ENCODE results near the gene NUP160.
"Not testable (repeated sequence)": the region's sequence is repeated elsewhere in the genome, so short reads cannot be mapped to it uniquely, and the experiment has no call there.

Gene NUP160

GRCh38 chr11:47750725-47751124 lies 97.4 kb downstream of the NUP160 start:
- Histone ChIP-seq H3K4me1 (ENCODE audit: insufficient read depth, low read length, poor library complexity, severe bottlenecking) (no peaks in the 10 kb centered on the region), H3K9ac (ENCODE audit: low read depth, low read length, poor library complexity, severe bottlenecking) (no peak overlapping the region), H2AFZ (ENCODE audit: low read length) (no peak overlapping the region), H3K9me2 (replicated peaks; ENCODE audit: low read depth, low read length) (no peaks in the 10 kb centered on the region), H3K27me3 (ENCODE audit: insufficient read depth, low read length, poor library complexity, severe bottlenecking) (no peaks in the 10 kb centered on the region), H3K79me2 (ENCODE audit: insufficient read depth, low read length) (peaks cover 26% of the 10 kb centered on the region), H3F3A (ENCODE audit: low read depth) (0 out of 2 replicates have a peak, but pooled peaks cover 2% of the 10 kb centered on the region), H3K4me3 (ENCODE audit: low read length, poor library complexity, severe bottlenecking) (no peak overlapping the region), H4K20me1 (ENCODE audit: insufficient read depth, low read length, poor library complexity, severe bottlenecking) (peaks cover 2% of the 10 kb centered on the region), H3K4me2 (ENCODE audit: low read depth, low read length, poor library complexity, severe bottlenecking) (no peak overlapping the region), H3K9me3 (ENCODE audit: insufficient read depth, low read depth, low read length) (no peaks in the 10 kb centered on the region), H3K36me3 (ENCODE audit: insufficient read depth, low read length) (peaks cover 77% of the 10 kb centered on the region)
- no peak for TF ChIP-seq EZH2phosphoT487 (IDR thresholded peaks at IDR 0.05; ENCODE audit: borderline replicate concordance)
- TF ChIP-seq, protein P1, sequence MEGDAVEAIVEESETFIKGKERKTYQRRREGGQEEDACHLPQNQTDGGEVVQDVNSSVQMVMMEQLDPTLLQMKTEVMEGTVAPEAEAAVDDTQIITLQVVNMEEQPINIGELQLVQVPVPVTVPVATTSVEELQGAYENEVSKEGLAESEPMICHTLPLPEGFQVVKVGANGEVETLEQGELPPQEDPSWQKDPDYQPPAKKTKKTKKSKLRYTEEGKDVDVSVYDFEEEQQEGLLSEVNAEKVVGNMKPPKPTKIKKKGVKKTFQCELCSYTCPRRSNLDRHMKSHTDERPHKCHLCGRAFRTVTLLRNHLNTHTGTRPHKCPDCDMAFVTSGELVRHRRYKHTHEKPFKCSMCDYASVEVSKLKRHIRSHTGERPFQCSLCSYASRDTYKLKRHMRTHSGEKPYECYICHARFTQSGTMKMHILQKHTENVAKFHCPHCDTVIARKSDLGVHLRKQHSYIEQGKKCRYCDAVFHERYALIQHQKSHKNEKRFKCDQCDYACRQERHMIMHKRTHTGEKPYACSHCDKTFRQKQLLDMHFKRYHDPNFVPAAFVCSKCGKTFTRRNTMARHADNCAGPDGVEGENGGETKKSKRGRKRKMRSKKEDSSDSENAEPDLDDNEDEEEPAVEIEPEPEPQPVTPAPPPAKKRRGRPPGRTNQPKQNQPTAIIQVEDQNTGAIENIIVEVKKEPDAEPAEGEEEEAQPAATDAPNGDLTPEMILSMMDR (conservative IDR thresholded peaks at IDR 0.05; ENCODE audit: low read length): no peak

- H3K4me1 ChIP-seq (ENCODE audit: insufficient read depth, low read length, poor library complexity, severe bottlenecking); H4K20me1 ChIP-seq (ENCODE audit: insufficient read depth, low read length, poor library complexity, severe bottlenecking); H3K4me2 ChIP-seq (ENCODE audit: low read depth, low read length, poor library complexity, severe bottlenecking); H3K9ac ChIP-seq (ENCODE audit: low read depth, low read length, poor library complexity, severe bottlenecking); H2AFZ ChIP-seq (ENCODE audit: low read length); H3K4me3 ChIP-seq (ENCODE audit: low read length, poor library complexity, severe bottlenecking); H3F3A ChIP-seq (ENCODE audit: low read depth); H3K79me2 ChIP-seq (ENCODE audit: insufficient read depth, low read length); H3K9me3 ChIP-seq (ENCODE audit: insufficient read depth, low read depth, low read length); H3K9me2 ChIP-seq (replicated peaks; ENCODE audit: low read depth, low read length); H3K27me3 ChIP-seq (ENCODE audit: insufficient read depth, low read length, poor library complexity, severe bottlenecking): not testable (repeated sequence)
- H3K36me3 ChIP-seq (ENCODE audit: insufficient read depth, low read length): peaks cover 89% of the 10 kb centered on the region; the same call in 1 of the 2 replicates
These were observed 105.7 kb downstream of the NUP160 start for GRCh38 chr11:47742494-47742893.

DNA sequence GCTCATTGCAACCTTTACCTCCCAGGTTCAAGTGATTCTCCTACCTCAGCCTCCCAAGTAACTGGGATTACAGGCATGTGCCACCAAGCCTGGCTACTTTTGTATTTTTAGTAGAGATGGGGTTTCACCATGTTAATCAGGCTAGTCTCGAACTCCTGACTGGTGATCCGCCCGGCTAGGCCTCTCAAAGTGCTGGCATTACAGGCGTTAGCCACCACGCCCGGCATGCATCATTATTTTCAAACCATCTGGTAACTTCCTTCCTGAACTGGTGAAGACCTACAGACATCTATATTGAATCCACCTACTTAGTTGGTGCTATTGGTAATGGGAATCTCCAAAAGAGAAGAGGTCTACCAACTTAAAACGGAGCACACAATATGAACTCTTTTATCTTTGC lies 110.3 kb downstream of the NUP160 start:
- not testable (repeated sequence) for H3K4me3 ChIP-seq (ENCODE audit: low read length, poor library complexity, severe bottlenecking); H3K9ac ChIP-seq (ENCODE audit: low read depth, low read length, poor library complexity, severe bottlenecking); H3K9me2 ChIP-seq (replicated peaks; ENCODE audit: low read depth, low read length); H3K4me2 ChIP-seq (ENCODE audit: low read depth, low read length, poor library complexity, severe bottlenecking); H3K4me1 ChIP-seq (ENCODE audit: insufficient read depth, low read length, poor library complexity, severe bottlenecking); H3F3A ChIP-seq (ENCODE audit: low read depth); H2AFZ ChIP-seq (ENCODE audit: low read length); H4K20me1 ChIP-seq (ENCODE audit: insufficient read depth, low read length, poor library complexity, severe bottlenecking); H3K9me3 ChIP-seq (ENCODE audit: insufficient read depth, low read depth, low read length); H3K79me2 ChIP-seq (ENCODE audit: insufficient read depth, low read length); H3K27me3 ChIP-seq (ENCODE audit: insufficient read depth, low read length, poor library complexity, severe bottlenecking)
- H3K36me3 ChIP-seq (ENCODE audit: insufficient read depth, low read length): peaks cover 79% of the 10 kb centered on the region

- H3K9me2 ChIP-seq (replicated peaks; ENCODE audit: low read depth, low read length): no peaks in the 10 kb centered on the region
- TF ChIP-seq, protein P1 (conservative IDR thresholded peaks at IDR 0.05; ENCODE audit: low read length): no peak
- no peak for TF ChIP-seq EZH2phosphoT487 (IDR thresholded peaks at IDR 0.05; ENCODE audit: borderline replicate concordance)
- no peaks in the 10 kb centered on the region for H3K79me2 ChIP-seq (ENCODE audit: insufficient read depth, low read length)
- H3K36me3 ChIP-seq (ENCODE audit: insufficient read depth, low read length): peaks cover 91% of the 10 kb centered on the region
- H2AFZ ChIP-seq (ENCODE audit: low read length): no peak overlapping the region
- no peaks in the 10 kb centered on the region for H3K4me1 ChIP-seq (ENCODE audit: insufficient read depth, low read length, poor library complexity, severe bottlenecking)
- H3F3A ChIP-seq (ENCODE audit: low read depth): no peaks in the 10 kb centered on the region
- H3K9ac ChIP-seq (ENCODE audit: low read depth, low read length, poor library complexity, severe bottlenecking): no peak overlapping the region
- no peaks in the 10 kb centered on the region for H3K9me3 ChIP-seq (ENCODE audit: insufficient read depth, low read depth, low read length)
- no peaks in the 10 kb centered on the region for H3K27me3 ChIP-seq (ENCODE audit: insufficient read depth, low read length, poor library complexity, severe bottlenecking)
- H3K4me3 ChIP-seq (ENCODE audit: low read length, poor library complexity, severe bottlenecking): no peak overlapping the region
- H3K4me2 ChIP-seq (ENCODE audit: low read depth, low read length, poor library complexity, severe bottlenecking): no peak overlapping the region
- H4K20me1 ChIP-seq (ENCODE audit: insufficient read depth, low read length, poor library complexity, severe bottlenecking): no peaks in the 10 kb centered on the region
These were observed 115.9 kb downstream of the NUP160 start for GRCh38 chr11:47732271-47732670.
